Esophagus squamous epithelium (tissue), 4 donors: ENCODE measurements around the gene HNRNPAB.

ENCODE experiments used
- CTCF ChIP-seq, 6 experiments: fragments of 450-650 bp in 4 of 6; fragments of 200-600 bp in 2 of 6; sonication (generic) in 2 of 6; IDR thresholded peaks; one replicate each; pipeline ENCODE4 v1.5.1; 2016 to 2019; ENCODE audit warnings: antibody characterized with exemption in 6 of 6, mild to moderate bottlenecking in 4 of 6, moderate library complexity in 4 of 6
- POLR2A ChIP-seq, 4 donors: fragments of 450-650 bp; IDR thresholded peaks; one replicate each; pipeline ENCODE4 v1.6.1; 2017; ENCODE audit warnings: antibody characterized with exemption in 4 of 4, mild to moderate bottlenecking in 4 of 4, moderate library complexity in 3 of 4

GRCh38 chr5:178218827-178219226 is 14.5 kb downstream of the HNRNPAB start:
- TF ChIP-seq CTCF (IDR thresholded peaks at IDR 0.05), result no peak
- no peak for TF ChIP-seq POLR2A (IDR thresholded peaks at IDR 0.05)
